Activated T-helper 1 cell treated with anti-CD3 and anti-CD28 coated beads, Interleukin-12 subunit alpha, Interleukin-12 subunit beta, Interleukin-2, Interleukin-4 antibody, amounts not matched to agents 30 ng/mL and 10 ng/mL and 1 ng/mL, durations not matched to agents 14 hours and 24 hours and 36 hours (primary cell): ENCODE data around the gene FAM229B. TPM values are rescaled to one million over a fixed set of nuclear protein-coding genes. Genes with fewer than 3 reads are reported as not detected.
A peak's percentile ranks its signal among the peaks of the same experiment; 100 is the strongest.
"Not testable (repeated sequence)": the region's sequence is repeated elsewhere in the genome, so short reads cannot be mapped to it uniquely, and the experiment has no call there.

Experiments used
- DNase-seq: peaks from one replicate; pipeline ENCODE4 v3.0.0; 2021; ENCODE audit warnings: low spot score
- H3K27ac Mint-ChIP-seq: one replicate; pipeline ENCODE4 v1.8.0; 2021; ENCODE audit warnings: mild to moderate bottlenecking, mixed read lengths
- H3K27me3 Mint-ChIP-seq: one replicate; pipeline ENCODE4 v1.8.0; 2022; ENCODE audit warnings: mild to moderate bottlenecking, moderate library complexity, mixed read lengths; ENCODE audit not compliant: insufficient read depth
- H3K36me3 Mint-ChIP-seq: one replicate; pipeline ENCODE4 v1.8.0; 2021; ENCODE audit warnings: low read depth, mixed read lengths
- H3K4me1 Mint-ChIP-seq: one replicate; pipeline ENCODE4 v1.8.0; 2021; ENCODE audit warnings: low read depth, mixed read lengths
- H3K4me3 Mint-ChIP-seq: one replicate; pipeline ENCODE4 v1.8.0; 2021; ENCODE audit warnings: mild to moderate bottlenecking, moderate library complexity, mixed read lengths
- H3K9me3 Mint-ChIP-seq: one replicate; pipeline ENCODE4 v1.8.0; 2021; ENCODE audit warnings: mixed read lengths
- intact Hi-C: fragments of 100-400 bp; cut with micrococcal nuclease; formaldehyde crosslinking; loops from one replicate; pipeline ENCODE4 v1.15.1; 2024
- total RNA-seq: library from RNA; stranded (reverse); gene quantifications from 2 replicates; pipeline ENCODE4 v1.2.3, GENCODE V29; 2022

The FAM229B gene
- total RNA-seq, 1 donor from 2014 or later: 2.2 TPM

DNA sequence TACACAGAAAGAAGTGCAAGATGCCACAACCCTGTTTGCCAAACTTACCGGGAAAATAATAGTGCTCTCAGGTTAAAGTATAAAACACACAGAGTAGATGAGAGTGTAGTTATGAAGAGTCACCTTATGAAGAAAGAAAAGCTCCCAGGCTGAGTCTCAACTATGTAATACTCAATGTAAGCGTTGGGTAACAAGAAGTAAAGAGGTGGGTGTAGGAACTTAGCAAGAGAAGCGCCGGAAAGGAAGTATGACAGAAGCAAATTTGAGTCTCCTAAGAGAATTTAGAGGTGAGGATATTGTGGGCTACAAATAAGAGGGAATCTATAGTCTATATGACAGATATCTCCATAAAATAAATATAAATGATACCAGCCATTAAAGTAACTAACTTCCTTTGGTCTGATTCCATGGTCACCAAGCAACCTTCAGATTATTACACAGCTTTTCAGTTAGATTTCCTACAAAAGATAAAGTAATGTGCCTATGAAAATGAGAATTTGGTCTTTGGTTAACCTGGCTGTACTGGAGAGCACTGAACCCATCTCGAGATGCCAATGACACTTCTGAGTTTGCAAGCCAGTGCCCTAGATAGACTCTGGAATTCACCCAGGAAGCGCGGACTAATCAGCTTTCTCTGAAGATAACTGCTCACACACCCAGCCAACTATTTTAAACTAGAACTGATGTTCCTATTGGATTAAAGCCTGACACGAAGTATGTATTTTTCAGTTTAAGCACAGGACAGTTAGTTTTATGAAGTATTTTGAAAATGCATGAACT, 1.9 kb upstream of the FAM229B start:
- Mint-ChIP-seq H3K4me1 (no peaks in the 10 kb centered on the region), H3K4me3 (peak overlapping the region; percentile 57), H3K9me3 (no peaks in the 10 kb centered on the region), H3K36me3 (peaks cover 7% of the 10 kb centered on the region), H3K27ac (no peak overlapping the region), H3K27me3 (no peaks in the 10 kb centered on the region)
- no peak for DNase-seq
- intact Hi-C loops: loop anchor here (2.0 to 10.0 kb wide), 6 partner anchors 43 to 1771 kb away; partner anchors contain the start of genes AMD1, CDK19 and MARCKS

- H3K4me3 Mint-ChIP-seq: no peak overlapping the region
- no peaks in the 10 kb centered on the region for H3K4me1 Mint-ChIP-seq
- no peaks in the 10 kb centered on the region for H3K9me3 Mint-ChIP-seq
- intact Hi-C loops: loop anchor here (1.0 to 10.0 kb wide), 11 partner anchors 44 to 1770 kb away; partner anchors contain the start of genes AMD1, CDK19, MARCKS and REV3L
- H3K27ac Mint-ChIP-seq: no peak overlapping the region
- no peak for DNase-seq
- H3K27me3 Mint-ChIP-seq: peaks cover 8% of the 10 kb centered on the region
- peaks cover 7% of the 10 kb centered on the region for H3K36me3 Mint-ChIP-seq
Measured at GRCh38 chr6:112086744-112087135, 651 bp upstream of the FAM229B start.

GRCh38 chr6:112087916-112088315, 525 bp downstream of the FAM229B start:
- no peak overlapping the region for H3K4me3 Mint-ChIP-seq
- H3K4me1 Mint-ChIP-seq: no peaks in the 10 kb centered on the region
- intact Hi-C loops: loop anchor here (1.0 to 10.0 kb wide), 11 partner anchors 45 to 1769 kb away; partner anchors contain the start of genes AMD1, CDK19, MARCKS and REV3L
- peaks cover 6% of the 10 kb centered on the region for H3K36me3 Mint-ChIP-seq
- H3K27me3 Mint-ChIP-seq: peaks cover 19% of the 10 kb centered on the region
- DNase-seq: no peak
- H3K9me3 Mint-ChIP-seq: no peaks in the 10 kb centered on the region
- no peak overlapping the region for H3K27ac Mint-ChIP-seq

- peaks cover 22% of the 10 kb centered on the region for H3K27me3 Mint-ChIP-seq
- no peaks in the 10 kb centered on the region for H3K36me3 Mint-ChIP-seq
- no peak for DNase-seq
- intact Hi-C loops: no loop called here
- H3K27ac Mint-ChIP-seq: no peak overlapping the region
- no peaks in the 10 kb centered on the region for H3K9me3 Mint-ChIP-seq
- H3K4me1 Mint-ChIP-seq: no peaks in the 10 kb centered on the region
- H3K4me3 Mint-ChIP-seq: no peak overlapping the region
Measured at GRCh38 chr6:112096901-112097300, 9.5 kb downstream of the FAM229B start.

- Mint-ChIP-seq H3K36me3 (peaks cover 1% of the 10 kb centered on the region), H3K27me3 (peaks cover 13% of the 10 kb centered on the region), H3K27ac (no peak overlapping the region), H3K4me3 (no peak overlapping the region), H3K4me1 (no peaks in the 10 kb centered on the region), H3K9me3 (peaks cover 8% of the 10 kb centered on the region)
- no peak for DNase-seq
- intact Hi-C loops: no loop called here
Measured at GRCh38 chr6:112100561-112100960, 13.2 kb downstream of the FAM229B start.

GRCh38 chr6:112106026-112106425, 18.6 kb downstream of the FAM229B start:
- H3K27ac Mint-ChIP-seq, intact Hi-C loops, H3K36me3 Mint-ChIP-seq, H3K9me3 Mint-ChIP-seq, H3K4me3 Mint-ChIP-seq, DNase-seq, H3K4me1 Mint-ChIP-seq: not testable (repeated sequence)
- H3K27me3 Mint-ChIP-seq: peaks cover 10% of the 10 kb centered on the region

- Mint-ChIP-seq H3K9me3 (peaks cover 8% of the 10 kb centered on the region), H3K27ac (no peak overlapping the region), H3K27me3 (peaks cover 10% of the 10 kb centered on the region), H3K4me3 (no peak overlapping the region), H3K4me1 (no peaks in the 10 kb centered on the region), H3K36me3 (peaks cover 1% of the 10 kb centered on the region)
- intact Hi-C loops: no loop called here
- DNase-seq: no peak
Measured at GRCh38 chr6:112106562-112106961, 19.2 kb downstream of the FAM229B start.

DNA sequence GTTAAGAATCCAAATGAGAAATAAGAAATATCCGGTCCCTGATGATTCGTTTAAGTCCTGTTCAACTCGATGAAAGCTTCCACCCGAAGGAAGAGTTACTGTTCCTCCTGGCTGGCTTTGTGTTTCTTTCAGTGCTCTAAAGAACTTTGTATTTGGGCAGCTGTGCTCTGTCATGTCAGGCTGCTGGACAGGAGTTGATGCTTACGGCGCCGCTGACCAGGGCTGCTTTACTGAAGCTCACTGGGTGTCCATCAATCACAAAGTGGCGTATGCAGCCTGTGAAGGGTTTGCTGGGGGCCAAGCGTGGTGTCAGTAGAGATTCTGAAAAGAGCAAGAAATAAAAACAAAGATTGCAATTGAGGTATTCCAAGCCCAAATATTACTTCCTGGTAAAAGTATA, 21.9 kb downstream of the FAM229B start:
- H3K27me3 Mint-ChIP-seq: peaks cover 5% of the 10 kb centered on the region
- H3K9me3 Mint-ChIP-seq: peaks cover 8% of the 10 kb centered on the region
- intact Hi-C loops: no loop called here
- H3K4me3 Mint-ChIP-seq: no peak overlapping the region
- no peak overlapping the region for H3K27ac Mint-ChIP-seq
- H3K36me3 Mint-ChIP-seq: peaks cover 1% of the 10 kb centered on the region
- DNase-seq: no peak
- no peaks in the 10 kb centered on the region for H3K4me1 Mint-ChIP-seq

DNA sequence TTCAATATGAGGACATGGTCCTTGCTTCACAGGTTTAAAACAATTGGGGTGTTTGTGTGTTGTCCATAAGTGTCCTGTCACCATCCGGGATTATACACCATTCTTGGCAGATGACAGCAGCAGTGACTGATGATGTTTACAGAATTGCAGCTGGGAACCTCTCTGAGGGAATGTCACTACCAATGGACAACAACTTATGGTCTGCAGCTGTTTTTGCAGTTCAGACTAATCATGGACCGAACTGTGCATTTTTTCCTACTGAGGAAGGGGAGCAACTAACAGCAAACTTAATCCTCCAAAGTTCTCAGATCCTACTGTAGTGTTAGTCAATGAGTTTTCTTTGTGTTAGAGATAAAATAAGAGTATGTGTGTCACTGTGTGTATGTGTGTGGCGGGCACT, 26.0 kb downstream of the FAM229B start:
- H3K27me3 Mint-ChIP-seq: peaks cover 11% of the 10 kb centered on the region
- no peak for DNase-seq
- no peak overlapping the region for H3K4me3 Mint-ChIP-seq
- H3K27ac Mint-ChIP-seq: no peak overlapping the region
- no peaks in the 10 kb centered on the region for H3K9me3 Mint-ChIP-seq
- H3K4me1 Mint-ChIP-seq: peaks cover 21% of the 10 kb centered on the region
- no peaks in the 10 kb centered on the region for H3K36me3 Mint-ChIP-seq
- intact Hi-C loops: no loop called here

DNA sequence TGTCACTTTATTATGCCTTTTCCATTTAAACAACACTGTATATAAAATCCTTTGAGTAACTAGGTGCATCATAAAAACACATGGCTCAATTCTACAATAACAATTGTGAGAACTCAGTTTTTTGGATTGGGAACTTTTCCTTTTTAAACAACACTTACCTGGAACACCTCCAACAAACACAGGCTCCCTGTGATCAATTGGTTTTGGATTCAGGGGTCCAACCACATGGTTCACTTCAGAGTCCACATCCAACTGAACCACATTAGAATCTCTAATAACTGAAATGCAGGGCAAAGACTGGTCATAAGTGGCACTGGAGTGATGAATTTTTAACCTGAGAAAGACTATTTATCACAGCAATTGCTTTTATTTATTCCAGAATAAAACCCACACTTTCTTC, 26.5 kb downstream of the FAM229B start:
- DNase-seq: no peak
- peaks cover 11% of the 10 kb centered on the region for H3K27me3 Mint-ChIP-seq
- peaks cover 21% of the 10 kb centered on the region for H3K4me1 Mint-ChIP-seq

GRCh38 chr6:112114577-112115223, 27.3 kb downstream of the FAM229B start:
- H3K27me3 Mint-ChIP-seq: peaks cover 11% of the 10 kb centered on the region

More for the DNA sequence above, 26.5 kb downstream of the FAM229B start:
- H3K36me3 Mint-ChIP-seq: no peaks in the 10 kb centered on the region
- no peak overlapping the region for H3K4me3 Mint-ChIP-seq
- no peak overlapping the region for H3K27ac Mint-ChIP-seq
- intact Hi-C loops: no loop called here
- no peaks in the 10 kb centered on the region for H3K9me3 Mint-ChIP-seq

GRCh38 chr6:112116221-112116620, 28.8 kb downstream of the FAM229B start:
- Mint-ChIP-seq H3K27me3 (peaks cover 11% of the 10 kb centered on the region), H3K36me3 (no peaks in the 10 kb centered on the region), H3K4me3 (no peak overlapping the region), H3K9me3 (no peaks in the 10 kb centered on the region), H3K27ac (no peak overlapping the region), H3K4me1 (peaks cover 21% of the 10 kb centered on the region)
- intact Hi-C loops: no loop called here
- DNase-seq: no peak

More at GRCh38 chr6:112114577-112115223, 27.3 kb downstream of the FAM229B start:
- no peak overlapping the region for H3K4me3 Mint-ChIP-seq
- no peaks in the 10 kb centered on the region for H3K9me3 Mint-ChIP-seq
- H3K36me3 Mint-ChIP-seq: no peaks in the 10 kb centered on the region
- intact Hi-C loops: no loop called here
- no peak for DNase-seq
- H3K27ac Mint-ChIP-seq: no peak overlapping the region
- peaks cover 21% of the 10 kb centered on the region for H3K4me1 Mint-ChIP-seq

DNA sequence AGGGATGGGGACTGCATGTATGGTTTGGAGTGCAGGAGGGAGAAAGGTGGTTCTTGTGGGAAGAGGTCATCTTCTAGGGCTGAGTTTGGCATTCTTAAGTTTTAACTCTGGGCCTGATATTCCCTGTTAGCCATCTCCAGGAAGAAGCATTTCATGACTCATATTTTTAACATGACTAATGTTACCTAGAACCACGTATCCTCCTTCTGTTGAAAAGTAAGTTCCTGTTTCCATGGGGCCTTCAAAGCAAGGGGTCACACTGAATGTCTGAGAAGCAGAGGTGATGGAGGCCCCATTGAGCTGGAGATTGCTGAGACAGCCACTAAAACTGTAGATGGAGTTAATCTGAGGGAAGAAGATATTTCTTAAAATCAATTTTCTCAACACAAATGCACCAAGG, 30.2 kb downstream of the FAM229B start:
- intact Hi-C loops: no loop called here
- H3K36me3 Mint-ChIP-seq: no peaks in the 10 kb centered on the region
- H3K4me1 Mint-ChIP-seq: peaks cover 21% of the 10 kb centered on the region
- H3K9me3 Mint-ChIP-seq: no peaks in the 10 kb centered on the region
- no peak overlapping the region for H3K4me3 Mint-ChIP-seq
- DNase-seq: no peak
- peaks cover 9% of the 10 kb centered on the region for H3K27me3 Mint-ChIP-seq
- H3K27ac Mint-ChIP-seq: peak overlapping the region; percentile 69
